ENCODE results near the gene KAZN.

DNA sequence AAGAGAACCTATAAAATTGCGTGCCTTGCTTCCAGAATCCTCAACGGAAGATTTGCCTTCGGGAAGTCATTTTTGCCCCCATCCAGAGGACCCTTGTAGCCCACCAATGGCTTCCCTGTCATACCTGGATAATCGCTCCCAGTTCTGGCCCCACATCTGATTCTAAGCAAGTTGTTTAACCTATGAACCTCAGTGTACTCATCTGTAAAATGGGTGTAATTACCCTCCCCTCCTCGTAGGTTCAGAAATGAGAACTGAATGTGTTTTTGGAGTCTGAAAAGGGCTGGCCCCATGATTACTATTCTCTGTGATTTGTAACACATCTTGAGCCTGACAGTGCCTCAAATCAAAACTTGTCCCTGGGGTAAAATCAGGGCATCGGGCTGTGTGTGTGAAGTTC is 473.5 kb downstream of the KAZN start:
- TF ChIP-seq POLR2A (IDR thresholded peaks at IDR 0.05), result no peak
- TF ChIP-seq, protein P1, sequence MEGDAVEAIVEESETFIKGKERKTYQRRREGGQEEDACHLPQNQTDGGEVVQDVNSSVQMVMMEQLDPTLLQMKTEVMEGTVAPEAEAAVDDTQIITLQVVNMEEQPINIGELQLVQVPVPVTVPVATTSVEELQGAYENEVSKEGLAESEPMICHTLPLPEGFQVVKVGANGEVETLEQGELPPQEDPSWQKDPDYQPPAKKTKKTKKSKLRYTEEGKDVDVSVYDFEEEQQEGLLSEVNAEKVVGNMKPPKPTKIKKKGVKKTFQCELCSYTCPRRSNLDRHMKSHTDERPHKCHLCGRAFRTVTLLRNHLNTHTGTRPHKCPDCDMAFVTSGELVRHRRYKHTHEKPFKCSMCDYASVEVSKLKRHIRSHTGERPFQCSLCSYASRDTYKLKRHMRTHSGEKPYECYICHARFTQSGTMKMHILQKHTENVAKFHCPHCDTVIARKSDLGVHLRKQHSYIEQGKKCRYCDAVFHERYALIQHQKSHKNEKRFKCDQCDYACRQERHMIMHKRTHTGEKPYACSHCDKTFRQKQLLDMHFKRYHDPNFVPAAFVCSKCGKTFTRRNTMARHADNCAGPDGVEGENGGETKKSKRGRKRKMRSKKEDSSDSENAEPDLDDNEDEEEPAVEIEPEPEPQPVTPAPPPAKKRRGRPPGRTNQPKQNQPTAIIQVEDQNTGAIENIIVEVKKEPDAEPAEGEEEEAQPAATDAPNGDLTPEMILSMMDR (IDR thresholded peaks at IDR 0.05), result no peak
